ENCODE data around the gene CHAC1.

DNA sequence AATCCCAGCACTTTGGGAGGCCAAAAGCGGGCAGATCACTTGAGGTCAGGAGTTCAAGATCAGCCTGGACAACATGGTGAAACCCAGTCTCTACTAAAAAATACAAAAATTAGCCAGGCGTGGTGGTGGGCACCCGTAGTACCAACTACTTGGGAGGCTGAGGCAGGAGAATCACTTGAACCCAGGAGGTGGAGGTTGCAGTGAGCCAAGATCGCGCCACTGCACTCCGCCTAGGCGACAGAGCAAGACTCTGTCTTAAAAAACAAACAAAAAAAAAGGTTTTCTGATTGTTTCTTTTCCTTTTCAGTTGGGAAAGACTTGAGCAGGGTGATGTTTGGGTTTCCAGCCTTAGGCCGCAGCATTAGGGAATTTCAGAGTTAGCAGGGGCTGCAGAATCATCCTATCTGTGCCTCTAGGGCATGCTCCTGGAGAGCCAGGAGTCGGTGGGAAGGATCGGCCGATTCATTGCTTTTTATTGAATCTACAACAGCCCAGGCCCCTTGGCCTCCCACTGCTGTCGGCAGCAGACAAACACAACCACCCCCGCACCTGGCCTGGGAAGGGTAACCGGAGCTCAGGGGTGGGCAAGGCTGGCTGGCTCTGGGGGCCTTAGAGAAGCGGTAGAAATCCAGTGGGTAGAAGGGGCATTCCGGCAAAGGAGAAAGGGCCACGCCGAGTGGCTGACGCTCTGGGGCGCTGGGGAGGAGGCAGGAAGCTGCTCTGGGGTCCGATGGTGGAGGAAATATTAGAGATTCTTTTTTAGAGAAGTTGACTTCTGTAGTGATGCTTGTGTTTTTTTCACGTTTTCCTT is 6.3 kb downstream of the CHAC1 start:
- TF ChIP-seq, protein P1, sequence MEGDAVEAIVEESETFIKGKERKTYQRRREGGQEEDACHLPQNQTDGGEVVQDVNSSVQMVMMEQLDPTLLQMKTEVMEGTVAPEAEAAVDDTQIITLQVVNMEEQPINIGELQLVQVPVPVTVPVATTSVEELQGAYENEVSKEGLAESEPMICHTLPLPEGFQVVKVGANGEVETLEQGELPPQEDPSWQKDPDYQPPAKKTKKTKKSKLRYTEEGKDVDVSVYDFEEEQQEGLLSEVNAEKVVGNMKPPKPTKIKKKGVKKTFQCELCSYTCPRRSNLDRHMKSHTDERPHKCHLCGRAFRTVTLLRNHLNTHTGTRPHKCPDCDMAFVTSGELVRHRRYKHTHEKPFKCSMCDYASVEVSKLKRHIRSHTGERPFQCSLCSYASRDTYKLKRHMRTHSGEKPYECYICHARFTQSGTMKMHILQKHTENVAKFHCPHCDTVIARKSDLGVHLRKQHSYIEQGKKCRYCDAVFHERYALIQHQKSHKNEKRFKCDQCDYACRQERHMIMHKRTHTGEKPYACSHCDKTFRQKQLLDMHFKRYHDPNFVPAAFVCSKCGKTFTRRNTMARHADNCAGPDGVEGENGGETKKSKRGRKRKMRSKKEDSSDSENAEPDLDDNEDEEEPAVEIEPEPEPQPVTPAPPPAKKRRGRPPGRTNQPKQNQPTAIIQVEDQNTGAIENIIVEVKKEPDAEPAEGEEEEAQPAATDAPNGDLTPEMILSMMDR (conservative IDR thresholded peaks at IDR 0.05; ENCODE audit: low read depth, low read length), result no peak
- no peak for TF ChIP-seq EZH2 (IDR thresholded peaks at IDR 0.05; ENCODE audit: borderline replicate concordance, low read depth, low read length, poor library complexity, severe bottlenecking)
